Activated B cell treated with CpG ODN at 0.5 μM for 24 hours (primary cell): ENCODE data around the gene LONRF2. TPM values are rescaled to one million over a fixed set of nuclear protein-coding genes. Genes with fewer than 3 reads are reported as not detected.

Experiments
- ATAC-seq: fragments of 200-7000 bp; cut with Tn5 transposase; one replicate; pipeline ENCODE4 v1.10.0; 2021; ENCODE audit warnings: low read depth, mild to moderate bottlenecking, moderate library complexity
- CTCF ChIA-PET: fragments of 350-600 bp; sonication (Branson Sonifier 250); formaldehyde crosslinking; loops from one replicate; lab custom pipeline; 2021; ENCODE audit warnings: antibody characterized with exemption; lab: Charles Lee
- POLR2A ChIA-PET: fragments of 350-600 bp; sonication (Branson Sonifier 250); formaldehyde crosslinking; loops from one replicate; lab custom pipeline; 2021; ENCODE audit warnings: antibody characterized with exemption; lab: Charles Lee
- DNase-seq: peaks from one replicate; pipeline ENCODE4 v3.0.0; 2022
- H3K27ac Mint-ChIP-seq: one replicate; pipeline ENCODE4 v1.8.0; 2020; ENCODE audit warnings: mixed read lengths
- H3K27me3 Mint-ChIP-seq: one replicate; pipeline ENCODE4 v1.8.0; 2021; ENCODE audit warnings: mixed read lengths
- H3K36me3 Mint-ChIP-seq: one replicate; pipeline ENCODE4 v1.8.0; 2021; ENCODE audit warnings: low read depth, mixed read lengths
- H3K4me1 Mint-ChIP-seq: one replicate; pipeline ENCODE4 v1.8.0; 2021; ENCODE audit warnings: mixed read lengths
- H3K4me3 Mint-ChIP-seq: one replicate; pipeline ENCODE4 v1.8.0; 2020; ENCODE audit warnings: mild to moderate bottlenecking, mixed read lengths
- H3K9me3 Mint-ChIP-seq: one replicate; pipeline ENCODE4 v1.8.0; 2020; ENCODE audit warnings: mixed read lengths
- intact Hi-C: fragments of 100-400 bp; cut with micrococcal nuclease; formaldehyde crosslinking; loops from one replicate; pipeline ENCODE4 v1.15.1; 2024
- total RNA-seq: library from RNA; stranded (reverse); gene quantifications from 2 replicates; pipeline ENCODE4 v1.2.3, GENCODE V29; 2022
- TF ChIP-seq, protein P1 (sequence below): fragments of 200-600 bp; IDR thresholded peaks from one replicate; pipeline ENCODE4 v1.8.0; 2022; ENCODE audit warnings: antibody characterized with exemption, mild to moderate bottlenecking

Gene LONRF2
- total RNA-seq, 1 donor from 2014 or later: 0.09 TPM

DNA sequence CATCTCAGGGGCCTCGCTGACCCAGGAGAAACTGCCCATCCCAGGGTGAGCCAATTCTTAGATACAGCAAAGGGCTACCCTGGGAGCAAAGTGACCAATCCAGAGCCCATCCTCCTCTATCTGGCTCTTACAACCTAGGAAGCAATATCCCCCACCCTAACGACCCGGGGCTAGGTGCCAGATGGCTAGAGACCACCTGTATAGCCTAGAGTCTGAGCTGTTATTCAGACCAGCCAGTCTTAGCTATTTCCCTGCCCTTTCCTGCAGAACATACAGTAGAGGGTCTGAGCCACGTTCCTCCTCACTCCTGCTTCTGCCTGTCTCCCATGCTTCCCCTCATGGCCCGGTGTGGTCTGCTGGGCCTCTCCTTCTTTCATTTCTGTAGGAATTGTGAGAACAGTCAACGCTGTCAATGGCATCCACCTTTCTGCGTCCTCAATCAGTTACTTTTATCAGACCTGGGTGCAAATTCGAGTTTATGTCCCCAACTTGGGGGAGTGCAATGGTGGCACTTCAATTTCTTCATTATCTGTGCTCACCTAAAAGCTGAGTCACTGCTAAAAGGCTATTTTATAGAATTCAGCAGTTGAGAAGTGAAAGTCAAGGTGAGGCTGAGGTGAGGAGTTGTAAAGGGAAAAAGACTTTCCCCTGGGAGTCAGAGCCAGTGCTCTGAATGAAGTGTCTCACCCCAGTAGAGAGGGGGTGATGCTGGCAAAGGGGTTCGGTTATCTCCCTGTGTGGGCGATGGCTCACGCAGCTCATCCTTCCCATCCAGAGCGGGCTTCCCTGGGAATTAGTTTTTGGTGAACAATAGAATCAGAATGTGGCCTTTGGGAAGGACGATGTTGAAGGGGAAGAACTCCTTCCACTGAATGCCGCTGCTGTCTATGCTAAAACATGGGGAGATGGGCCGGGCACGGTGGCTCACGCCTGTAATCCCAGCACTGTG is 42.4 kb downstream of the LONRF2 start:
- Mint-ChIP-seq H3K4me1 (no peaks in the 10 kb centered on the region), H3K27ac (no peak overlapping the region), H3K9me3 (no peaks in the 10 kb centered on the region), H3K4me3 (no peak overlapping the region), H3K27me3 (peaks cover 24% of the 10 kb centered on the region), H3K36me3 (no peaks in the 10 kb centered on the region)
- no peak for DNase-seq
- POLR2A ChIA-PET: interaction anchor here (0.6 kb wide), 2 partner anchors 19 to 75 kb away, joined by 3 read pairs; no protein-coding TSS in a partner anchor
- ATAC-seq: no peak
- intact Hi-C loops: no loop called here
- TF ChIP-seq, protein P1, sequence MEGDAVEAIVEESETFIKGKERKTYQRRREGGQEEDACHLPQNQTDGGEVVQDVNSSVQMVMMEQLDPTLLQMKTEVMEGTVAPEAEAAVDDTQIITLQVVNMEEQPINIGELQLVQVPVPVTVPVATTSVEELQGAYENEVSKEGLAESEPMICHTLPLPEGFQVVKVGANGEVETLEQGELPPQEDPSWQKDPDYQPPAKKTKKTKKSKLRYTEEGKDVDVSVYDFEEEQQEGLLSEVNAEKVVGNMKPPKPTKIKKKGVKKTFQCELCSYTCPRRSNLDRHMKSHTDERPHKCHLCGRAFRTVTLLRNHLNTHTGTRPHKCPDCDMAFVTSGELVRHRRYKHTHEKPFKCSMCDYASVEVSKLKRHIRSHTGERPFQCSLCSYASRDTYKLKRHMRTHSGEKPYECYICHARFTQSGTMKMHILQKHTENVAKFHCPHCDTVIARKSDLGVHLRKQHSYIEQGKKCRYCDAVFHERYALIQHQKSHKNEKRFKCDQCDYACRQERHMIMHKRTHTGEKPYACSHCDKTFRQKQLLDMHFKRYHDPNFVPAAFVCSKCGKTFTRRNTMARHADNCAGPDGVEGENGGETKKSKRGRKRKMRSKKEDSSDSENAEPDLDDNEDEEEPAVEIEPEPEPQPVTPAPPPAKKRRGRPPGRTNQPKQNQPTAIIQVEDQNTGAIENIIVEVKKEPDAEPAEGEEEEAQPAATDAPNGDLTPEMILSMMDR: no peak
- CTCF ChIA-PET: no interaction called here

DNA sequence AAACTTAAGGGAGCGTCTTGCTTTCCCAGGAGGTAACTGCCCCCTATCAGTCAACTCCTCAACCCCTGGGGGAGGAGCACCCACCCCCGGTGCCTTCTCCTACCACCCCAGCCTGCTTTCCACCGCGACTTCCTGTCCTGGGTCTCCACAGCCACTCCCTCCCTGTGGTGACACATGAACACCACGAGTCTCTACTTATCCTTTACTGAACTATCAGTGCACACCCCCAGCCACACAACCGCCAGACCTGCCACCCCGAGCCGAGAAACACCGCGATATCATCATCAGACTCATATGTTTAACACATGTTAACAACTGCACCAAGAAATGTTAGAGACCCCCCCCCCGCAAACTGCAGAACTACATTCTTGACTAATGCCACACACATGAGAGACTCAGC is 43.3 kb downstream of the LONRF2 start:
- H3K27me3 Mint-ChIP-seq: peaks cover 24% of the 10 kb centered on the region
- ChIA-PET CTCF (no interaction called here), POLR2A (no interaction called here)
- H3K4me3 Mint-ChIP-seq: no peak overlapping the region
- no peaks in the 10 kb centered on the region for H3K9me3 Mint-ChIP-seq
- no peak for ATAC-seq
- no peaks in the 10 kb centered on the region for H3K36me3 Mint-ChIP-seq
- no peak overlapping the region for H3K27ac Mint-ChIP-seq
- H3K4me1 Mint-ChIP-seq: peaks cover 2% of the 10 kb centered on the region
- intact Hi-C loops: no loop called here
- TF ChIP-seq, protein P1: no peak
- no peak for DNase-seq

DNA sequence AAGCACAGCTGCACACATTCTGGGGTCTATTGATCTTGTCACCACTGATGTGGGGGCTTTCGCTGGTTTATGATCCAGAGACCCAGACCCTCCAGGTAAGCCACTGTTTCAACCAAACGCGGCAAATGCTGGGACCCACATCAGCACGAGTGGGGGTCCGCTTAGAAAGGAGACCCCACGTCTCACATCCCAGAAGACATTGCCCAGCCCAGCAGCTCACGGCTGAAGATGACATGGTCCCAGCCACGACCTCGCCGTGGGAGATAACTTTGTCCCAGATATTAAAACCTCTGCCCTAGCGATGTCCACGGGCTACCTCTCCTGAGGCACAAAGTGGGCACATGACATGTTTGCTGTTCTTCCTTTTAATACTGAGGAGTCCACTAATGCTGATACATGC is 43.8 kb downstream of the LONRF2 start:
- intact Hi-C loops: no loop called here
- H3K27me3 Mint-ChIP-seq: peaks cover 24% of the 10 kb centered on the region
- H3K4me3 Mint-ChIP-seq: no peak overlapping the region
- DNase-seq (no peak), ATAC-seq (no peak)
- peaks cover 6% of the 10 kb centered on the region for H3K4me1 Mint-ChIP-seq
- H3K27ac Mint-ChIP-seq: no peak overlapping the region
- TF ChIP-seq, protein P1: no peak
- POLR2A ChIA-PET: no interaction called here
- CTCF ChIA-PET: no interaction called here
- no peaks in the 10 kb centered on the region for H3K9me3 Mint-ChIP-seq
- H3K36me3 Mint-ChIP-seq: no peaks in the 10 kb centered on the region

DNA sequence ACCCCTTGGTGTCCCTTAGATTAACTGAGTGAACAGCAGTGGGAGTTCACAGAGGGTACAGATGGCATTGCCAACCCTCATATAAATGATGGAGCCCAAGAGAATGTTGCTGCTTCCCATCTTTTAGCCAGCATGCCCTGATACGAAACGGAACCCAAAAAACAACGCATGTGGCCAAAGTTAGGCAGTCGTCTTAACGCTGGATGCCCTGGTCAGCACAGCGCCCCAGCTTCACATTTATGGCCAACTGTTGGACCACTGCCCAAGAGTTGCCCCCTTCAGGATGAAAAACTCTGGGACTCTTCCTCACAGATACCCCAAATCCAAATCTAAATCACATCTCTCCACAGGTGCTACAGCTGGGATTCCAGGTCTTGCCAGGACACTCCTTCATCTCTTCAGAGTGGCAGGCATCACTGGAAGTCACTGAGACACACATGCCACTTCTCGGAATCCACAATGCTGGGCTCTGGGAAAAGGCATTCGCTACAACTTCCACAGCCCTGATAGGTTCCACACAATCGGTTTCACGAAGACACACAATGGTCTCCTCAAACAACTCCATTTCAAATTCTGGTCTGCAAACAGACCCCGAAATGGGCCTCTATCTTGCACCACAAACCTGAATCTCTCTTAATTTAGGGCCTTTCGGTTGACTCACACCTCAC is 44.6 kb downstream of the LONRF2 start:
- ATAC-seq: no peak
- TF ChIP-seq, protein P1: no peak
- CTCF ChIA-PET: no interaction called here
- no peak overlapping the region for H3K27ac Mint-ChIP-seq
- H3K27me3 Mint-ChIP-seq: peaks cover 22% of the 10 kb centered on the region
- intact Hi-C loops: no loop called here
- H3K4me3 Mint-ChIP-seq: no peak overlapping the region
- peaks cover 6% of the 10 kb centered on the region for H3K4me1 Mint-ChIP-seq
- H3K36me3 Mint-ChIP-seq: no peaks in the 10 kb centered on the region
- POLR2A ChIA-PET: no interaction called here
- H3K9me3 Mint-ChIP-seq: no peaks in the 10 kb centered on the region
- DNase-seq: no peak

DNA sequence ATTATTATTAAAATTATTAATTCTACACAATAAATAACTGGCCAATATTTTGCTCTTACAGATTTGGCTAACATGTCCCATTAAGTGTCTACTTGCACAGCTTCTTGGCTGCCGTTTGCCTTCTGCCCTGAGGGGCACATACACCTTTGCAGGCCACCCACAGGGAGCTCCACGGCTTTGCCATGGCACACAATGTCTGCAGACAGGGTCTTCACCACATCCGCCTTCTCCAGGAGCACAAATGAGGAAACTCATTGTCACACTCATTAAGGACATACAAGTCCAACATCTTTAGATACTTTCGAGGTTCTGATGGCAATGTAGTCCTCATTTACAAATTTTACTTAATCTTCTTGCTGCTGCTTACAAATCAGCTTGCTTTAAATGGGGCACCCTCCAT is 45.6 kb downstream of the LONRF2 start:
- Mint-ChIP-seq H3K36me3 (no peaks in the 10 kb centered on the region), H3K9me3 (no peaks in the 10 kb centered on the region), H3K4me1 (peaks cover 6% of the 10 kb centered on the region), H3K4me3 (no peak overlapping the region), H3K27ac (no peak overlapping the region), H3K27me3 (peaks cover 16% of the 10 kb centered on the region)
- no peak for DNase-seq
- TF ChIP-seq, protein P1: no peak
- ChIA-PET POLR2A (no interaction called here), CTCF (no interaction called here)
- intact Hi-C loops: no loop called here
- ATAC-seq: no peak
